Glutamatergic neuron (in vitro differentiated cells): ENCODE data around the gene GRK6. TPM values are rescaled to one million over a fixed set of nuclear protein-coding genes. Genes with fewer than 3 reads are reported as not detected.
A peak's percentile ranks its signal among the peaks of the same experiment; 100 is the strongest.

ENCODE experiments used
- DNase-seq: peaks from one replicate; pipeline ENCODE4 v3.0.0; 2022
- H3K27ac Mint-ChIP-seq: one replicate; pipeline ENCODE4 v1.8.0; 2020; ENCODE audit warnings: mild to moderate bottlenecking, mixed read lengths, inconsistent platforms; ENCODE audit not compliant: unreplicated experiment
- H3K27me3 Mint-ChIP-seq: one replicate; pipeline ENCODE4 v1.8.0; 2020; ENCODE audit warnings: mild to moderate bottlenecking, moderate library complexity, mixed read lengths, inconsistent platforms; ENCODE audit not compliant: unreplicated experiment
- H3K36me3 Mint-ChIP-seq: one replicate; pipeline ENCODE4 v1.8.0; 2020; ENCODE audit warnings: mild to moderate bottlenecking, mixed read lengths, inconsistent platforms; ENCODE audit not compliant: unreplicated experiment
- H3K4me1 Mint-ChIP-seq: one replicate; pipeline ENCODE4 v1.8.0; 2020; ENCODE audit warnings: mild to moderate bottlenecking, low read depth, mixed read lengths, inconsistent platforms; ENCODE audit not compliant: unreplicated experiment
- H3K4me3 Mint-ChIP-seq: one replicate; pipeline ENCODE4 v1.8.0; 2020; ENCODE audit warnings: mild to moderate bottlenecking, mixed read lengths, inconsistent platforms; ENCODE audit not compliant: unreplicated experiment
- H3K9me3 Mint-ChIP-seq: one replicate; pipeline ENCODE4 v1.8.0; 2020; ENCODE audit warnings: mild to moderate bottlenecking, moderate library complexity, mixed read lengths, inconsistent platforms; ENCODE audit not compliant: unreplicated experiment
- total RNA-seq: library from RNA; stranded (reverse); fragmentation: NEBNext Ultra II Directional; extraction: Animal tissue kit (Norgen Biotek cat#: 25700); gene quantifications from one replicate; pipeline ENCODE4 v1.2.1, GENCODE V29; 2021; ENCODE audit not compliant: unreplicated experiment
- TF ChIP-seq, protein P1 (sequence below): fragments of 200-600 bp; sonication (generic); IDR thresholded peaks from one replicate; pipeline ENCODE4 v1.5.0; 2021; ENCODE audit not compliant: partially characterized antibody, unreplicated experiment

Gene GRK6
- total RNA-seq, 1 donor from 2014 or later: 43.9 TPM

- H3K27me3 Mint-ChIP-seq: peaks cover 62% of the 10 kb centered on the region
- TF ChIP-seq, protein P1, sequence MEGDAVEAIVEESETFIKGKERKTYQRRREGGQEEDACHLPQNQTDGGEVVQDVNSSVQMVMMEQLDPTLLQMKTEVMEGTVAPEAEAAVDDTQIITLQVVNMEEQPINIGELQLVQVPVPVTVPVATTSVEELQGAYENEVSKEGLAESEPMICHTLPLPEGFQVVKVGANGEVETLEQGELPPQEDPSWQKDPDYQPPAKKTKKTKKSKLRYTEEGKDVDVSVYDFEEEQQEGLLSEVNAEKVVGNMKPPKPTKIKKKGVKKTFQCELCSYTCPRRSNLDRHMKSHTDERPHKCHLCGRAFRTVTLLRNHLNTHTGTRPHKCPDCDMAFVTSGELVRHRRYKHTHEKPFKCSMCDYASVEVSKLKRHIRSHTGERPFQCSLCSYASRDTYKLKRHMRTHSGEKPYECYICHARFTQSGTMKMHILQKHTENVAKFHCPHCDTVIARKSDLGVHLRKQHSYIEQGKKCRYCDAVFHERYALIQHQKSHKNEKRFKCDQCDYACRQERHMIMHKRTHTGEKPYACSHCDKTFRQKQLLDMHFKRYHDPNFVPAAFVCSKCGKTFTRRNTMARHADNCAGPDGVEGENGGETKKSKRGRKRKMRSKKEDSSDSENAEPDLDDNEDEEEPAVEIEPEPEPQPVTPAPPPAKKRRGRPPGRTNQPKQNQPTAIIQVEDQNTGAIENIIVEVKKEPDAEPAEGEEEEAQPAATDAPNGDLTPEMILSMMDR: no peak
- peaks cover 55% of the 10 kb centered on the region for H3K9me3 Mint-ChIP-seq
- H3K4me3 Mint-ChIP-seq: peak overlapping the region; percentile 95
- H3K27ac Mint-ChIP-seq: peak overlapping the region; percentile 100
- peak; percentile 86 for DNase-seq
- no peaks in the 10 kb centered on the region for H3K36me3 Mint-ChIP-seq
- H3K4me1 Mint-ChIP-seq: peaks cover 46% of the 10 kb centered on the region
Measured at GRCh38 chr5:177471610-177472356, 45.3 kb downstream of the GRK6 start.

- Mint-ChIP-seq H3K27ac (peak overlapping the region; percentile 100), H3K36me3 (no peaks in the 10 kb centered on the region), H3K9me3 (peaks cover 53% of the 10 kb centered on the region), H3K27me3 (peaks cover 62% of the 10 kb centered on the region), H3K4me3 (peak overlapping the region; percentile 95), H3K4me1 (peaks cover 46% of the 10 kb centered on the region)
- TF ChIP-seq, protein P1: no peak
- peak; percentile 86 for DNase-seq
Measured at GRCh38 chr5:177472460-177473442, 46.3 kb downstream of the GRK6 start.

- peak within 1 kb of the TSS; percentile 95 for H3K27ac Mint-ChIP-seq
- peaks cover 50% of the 10 kb centered on the region for H3K9me3 Mint-ChIP-seq
- no peaks in the 10 kb centered on the region for H3K36me3 Mint-ChIP-seq
- peak; percentile 81 for DNase-seq
- TF ChIP-seq, protein P1: no peak
- H3K27me3 Mint-ChIP-seq: peaks cover 59% of the 10 kb centered on the region
- peak within 1 kb of the TSS; percentile 80 for H3K4me3 Mint-ChIP-seq
- peaks cover 47% of the 10 kb centered on the region for H3K4me1 Mint-ChIP-seq
Measured at GRCh38 chr5:177473443-177474001, 47.0 kb downstream of the GRK6 start, which contains the start of gene DBN1. Gene DBN1, minus strand, starts transcription at chr5:177473634. Its CDS starts 113 bp downstream, at chr5:177473521.

GRCh38 chr5:177474002-177474476 is 47.6 kb downstream of the GRK6 start:
- no peak for DNase-seq
- H3K4me1 Mint-ChIP-seq: peaks cover 44% of the 10 kb centered on the region
- H3K27me3 Mint-ChIP-seq: peaks cover 54% of the 10 kb centered on the region

More at GRCh38 chr5:177474002-177474476, 47.6 kb downstream of the GRK6 start:
- Mint-ChIP-seq H3K4me3 (peak overlapping the region; percentile 80), H3K9me3 (peaks cover 45% of the 10 kb centered on the region), H3K27ac (peak overlapping the region; percentile 95), H3K36me3 (no peaks in the 10 kb centered on the region)
- TF ChIP-seq, protein P1: no peak
